H9 (cell line): ENCODE measurements around the gene PLPP7. TPM values are rescaled to one million over a fixed set of nuclear protein-coding genes. Genes with fewer than 3 reads are reported as not detected.

Experiments used
- DNase-seq: peaks from one replicate; pipeline ENCODE4 v3.0.0-alpha.2; 2017
- H2AFZ ChIP-seq: one replicate; pipeline ENCODE4 v1.6.1; 2013; ENCODE audit warnings: mild to moderate bottlenecking, low read length, control low read depth, moderate library complexity
- H2AK5ac ChIP-seq: 2 replicates; pipeline ENCODE4 v1.6.1; 2013; ENCODE audit warnings: low read length, control low read depth, mixed read lengths; ENCODE audit not compliant: insufficient read length
- H2BK120ac ChIP-seq: one replicate; pipeline ENCODE4 v1.6.1; 2013; ENCODE audit warnings: low read depth, mild to moderate bottlenecking, low read length, control low read depth, inconsistent platforms; ENCODE audit not compliant: poor library complexity, severe bottlenecking
- H2BK12ac ChIP-seq: 2 replicates; pipeline ENCODE4 v1.6.1; 2013; ENCODE audit warnings: low read length, control low read depth, mixed read lengths, low read depth; ENCODE audit not compliant: insufficient read length
- H2BK15ac ChIP-seq: 2 replicates; pipeline ENCODE4 v1.6.1; 2013; ENCODE audit warnings: low read depth, low read length, control low read depth
- H2BK20ac ChIP-seq: one replicate; pipeline ENCODE4 v1.6.1; 2013; ENCODE audit warnings: low read depth, mild to moderate bottlenecking, low read length, control low read depth, inconsistent platforms; ENCODE audit not compliant: poor library complexity, severe bottlenecking
- H2BK5ac ChIP-seq: 2 replicates; pipeline ENCODE4 v1.6.1; 2013; ENCODE audit warnings: low read length, control low read depth, mixed read lengths; ENCODE audit not compliant: insufficient read length
- H3K14ac ChIP-seq: 2 replicates; pipeline ENCODE4 v1.6.1; 2013; ENCODE audit warnings: low read length, control low read depth; ENCODE audit not compliant: insufficient read depth
- H3K18ac ChIP-seq: 2 replicates; pipeline ENCODE4 v1.6.1; 2013; ENCODE audit warnings: low read depth, mild to moderate bottlenecking, mixed read lengths, low read length, control low read depth; ENCODE audit not compliant: insufficient read length
- H3K23ac ChIP-seq: 2 replicates; pipeline ENCODE4 v1.6.1; 2013; ENCODE audit warnings: low read length, control low read depth, mixed read lengths, low read depth; ENCODE audit not compliant: insufficient read length
- H3K23me2 ChIP-seq: 2 replicates; pipeline ENCODE4 v1.6.1; 2013; ENCODE audit warnings: low read depth, mild to moderate bottlenecking, mixed read lengths, low read length, control low read depth; ENCODE audit not compliant: insufficient read length, poor library complexity, severe bottlenecking
- H3K27ac ChIP-seq: 2 replicates; pipeline ENCODE4 v1.5.1; 2013; ENCODE audit warnings: low read length, control low read depth, mixed read lengths, low read depth; ENCODE audit not compliant: insufficient read length
- H3K27me3 ChIP-seq: 2 replicates; pipeline ENCODE4 v1.6.1; 2013; ENCODE audit warnings: low read length, control low read depth, inconsistent platforms; ENCODE audit not compliant: insufficient read depth
- H3K4ac ChIP-seq: 2 replicates; pipeline ENCODE4 v1.6.1; 2013; ENCODE audit warnings: low read depth, mild to moderate bottlenecking, control low read depth, inconsistent platforms, low read length, moderate library complexity
- H3K4me1 ChIP-seq: 2 replicates; pipeline ENCODE4 v1.6.1; 2013; ENCODE audit warnings: low read length, control low read depth, inconsistent platforms; ENCODE audit not compliant: insufficient read depth
- H3K4me2 ChIP-seq: 2 replicates; pipeline ENCODE4 v1.6.1; 2013; ENCODE audit warnings: low read length, control low read depth, mixed read lengths; ENCODE audit not compliant: insufficient read length, insufficient read depth
- H3K56ac ChIP-seq: 2 replicates; pipeline ENCODE4 v1.6.1; 2013; ENCODE audit warnings: low read depth, mild to moderate bottlenecking, mixed read lengths, low read length, control low read depth; ENCODE audit not compliant: insufficient read length
- H3K79me1 ChIP-seq: 2 replicates; pipeline ENCODE4 v1.6.1; 2013; ENCODE audit warnings: low read depth, mild to moderate bottlenecking, moderate library complexity, low read length, control low read depth, inconsistent platforms; ENCODE audit not compliant: insufficient read depth, poor library complexity, severe bottlenecking
- H3K79me2 ChIP-seq: 2 replicates; pipeline ENCODE4 v1.6.1; 2013; ENCODE audit warnings: low read length, control low read depth, inconsistent platforms; ENCODE audit not compliant: insufficient read depth
- H3K9ac ChIP-seq: 2 replicates; pipeline ENCODE4 v1.6.1; 2013; ENCODE audit warnings: low read length, control low read depth, mixed read lengths; ENCODE audit not compliant: insufficient read length; ENCODE audit errors: extremely low read depth
- H3K9me3 ChIP-seq: one replicate; pipeline ENCODE4 v1.6.1; 2013; ENCODE audit warnings: low read depth, low read length, inconsistent platforms; ENCODE audit not compliant: control insufficient read depth
- H3T11ph ChIP-seq: one replicate; pipeline ENCODE4 v1.6.1; 2013; ENCODE audit warnings: mild to moderate bottlenecking, low read length, control low read depth, inconsistent platforms
- H4K20me1 ChIP-seq: one replicate; pipeline ENCODE4 v1.6.1; 2013; ENCODE audit not compliant: control insufficient read depth, insufficient read length, insufficient read depth
- H4K5ac ChIP-seq: 2 replicates; pipeline ENCODE4 v1.6.1; 2013; ENCODE audit warnings: low read depth, mild to moderate bottlenecking, mixed read lengths, low read length, control low read depth; ENCODE audit not compliant: insufficient read length
- H4K8ac ChIP-seq: replicated peaks from 2 replicates; pipeline ENCODE4 v1.6.1; 2013; ENCODE audit warnings: low read length, control low read depth, mixed read lengths, low read depth; ENCODE audit not compliant: insufficient read length
- H4K91ac ChIP-seq: 2 replicates; pipeline ENCODE4 v1.6.1; 2013; ENCODE audit warnings: low read depth, mild to moderate bottlenecking, moderate library complexity, mixed read lengths, low read length, control low read depth; ENCODE audit not compliant: insufficient read length
- H3K27ac Mint-ChIP-seq, 3 experiments: 2 replicates in 2 of 3; 3 replicates in 1 of 3; pipeline ENCODE4 v1.8.0; 2020 to 2021; ENCODE audit warnings: mixed read lengths in 3 of 3, mild to moderate bottlenecking in 1 of 3, moderate library complexity in 1 of 3
- H3K27me3 Mint-ChIP-seq: 2 replicates; pipeline ENCODE4 v1.8.0; 2021; ENCODE audit warnings: low read depth, mild to moderate bottlenecking, moderate library complexity, mixed read lengths
- H3K36me3 Mint-ChIP-seq, 3 experiments: 2 replicates in 2 of 3; 3 replicates in 1 of 3; pipeline ENCODE4 v1.8.0; 2020 to 2021; ENCODE audit warnings: low read depth in 3 of 3, mixed read lengths in 3 of 3; ENCODE audit not compliant: insufficient read depth in 1 of 3
- H3K4me1 Mint-ChIP-seq, 2 experiments: 2 replicates each; pipeline ENCODE4 v1.8.0; 2020; ENCODE audit warnings: mixed read lengths in 2 of 2
- H3K4me3 Mint-ChIP-seq, 2 experiments: 2 replicates in 1 of 2; 3 replicates in 1 of 2; pipeline ENCODE4 v1.8.0; 2020 to 2021; ENCODE audit warnings: mild to moderate bottlenecking in 2 of 2, mixed read lengths in 2 of 2, moderate library complexity in 1 of 2
- H3K9me3 Mint-ChIP-seq, 2 experiments: 2 replicates in 1 of 2; 3 replicates in 1 of 2; pipeline ENCODE4 v1.8.0; 2020; ENCODE audit warnings: mild to moderate bottlenecking in 2 of 2, mixed read lengths in 2 of 2, moderate library complexity in 1 of 2
- WGBS: extraction: QIAGEN DNeasy Blood & Tissue Kit; methylation state at CpG from one replicate; pipeline ENCODE4 v1.1.7; 2013; ENCODE audit warnings: missing lambda C conversion rate, low lambda C conversion rate, mixed read lengths; ENCODE audit not compliant: insufficient read length; ENCODE audit errors: extremely low coverage; 5-methylcytosine and 5-hydroxymethylcytosine counted together
- total RNA-seq: library from RNA; stranded (reverse); gene quantifications from 2 replicates; pipeline ENCODE4 v1.2.1, GENCODE V29; 2021
- TF ChIP-seq, protein P1 (sequence below): fragments of 200-600 bp; sonication (generic); conservative IDR thresholded peaks from 3 replicates; pipeline ENCODE4 v1.8.0; 2021; ENCODE audit warnings: antibody characterized with exemption, mild to moderate bottlenecking

Gene PLPP7
- total RNA-seq, 1 experiment from 2014 or later = 1.9 TPM

DNA sequence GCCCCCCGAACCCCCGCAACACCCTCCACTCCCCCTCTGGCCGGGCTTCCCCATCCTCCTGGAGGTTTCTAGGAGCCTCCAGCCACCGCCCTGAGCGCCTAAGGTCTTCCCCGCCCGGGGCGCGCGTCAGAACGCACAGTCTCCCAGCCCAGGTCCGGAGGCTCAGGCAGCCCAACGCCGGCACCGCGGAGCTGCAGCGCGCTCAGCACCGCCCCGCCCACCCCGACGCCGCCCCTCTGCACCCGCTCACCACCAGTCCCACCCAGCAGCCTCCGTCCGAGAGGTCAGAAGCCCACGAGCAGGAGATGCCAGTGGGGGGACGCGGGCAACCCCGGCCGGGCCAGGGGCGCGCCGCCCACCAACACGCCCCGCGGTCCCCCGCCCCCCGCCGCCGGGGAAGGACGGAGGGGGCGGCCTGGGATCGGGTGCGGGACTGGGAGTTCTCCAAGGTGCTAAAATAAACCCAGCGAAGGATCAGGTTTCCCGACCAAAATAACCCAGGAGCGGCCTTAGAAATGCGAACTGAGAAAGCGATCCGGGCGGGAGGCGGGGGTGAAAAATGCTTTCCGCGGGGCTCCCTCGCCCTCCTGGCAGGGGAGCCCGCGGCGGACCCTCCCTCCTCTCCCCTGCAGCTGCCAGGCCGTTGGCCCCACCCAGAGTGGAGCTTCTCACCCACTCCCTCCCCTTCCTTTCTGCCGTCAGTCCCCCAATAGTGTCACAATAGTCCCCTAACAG lies 6.7 kb upstream of the PLPP7 start:
- H3K27me3 Mint-ChIP-seq = peaks cover 56% of the 10 kb centered on the region

More for the DNA sequence above, 6.7 kb upstream of the PLPP7 start:
- H3K23me2 ChIP-seq = peaks cover 9% of the 10 kb centered on the region
- H3K27me3 ChIP-seq = peaks cover 4% of the 10 kb centered on the region; the same call in 1 of the 2 replicates
- Mint-ChIP-seq H3K4me3 (peak overlapping the region; percentile 44 to 76), H3K4me1 (peaks cover 10 to 23% of the 10 kb centered on the region in 2 experiments), H3K9me3 (no peaks in the 10 kb centered on the region; a peak in 2 of 5 replicates), H3K27ac (peak overlapping the region in 1 of 3 experiments; percentile 88; a peak in 1 of 7 replicates), H3K36me3 (no peaks in the 10 kb centered on the region; a peak in 1 of 7 replicates)
- no peak overlapping the region for H3K56ac ChIP-seq
- no peak overlapping the region for H3K4ac ChIP-seq
- no peak overlapping the region for H2BK5ac ChIP-seq
- no peak overlapping the region for H3K9ac ChIP-seq
- H3K14ac ChIP-seq = no peak overlapping the region
- H3K79me2 ChIP-seq = no peaks in the 10 kb centered on the region
- no peak overlapping the region for H4K8ac ChIP-seq
- H2AK5ac ChIP-seq = no peak overlapping the region
- no peaks in the 10 kb centered on the region for H3K9me3 ChIP-seq
- no peaks in the 10 kb centered on the region for H3K79me1 ChIP-seq
- no peak overlapping the region for H3K23ac ChIP-seq
- DNase-seq = peak; percentile 80
- H2AFZ ChIP-seq = no peak overlapping the region
- H3T11ph ChIP-seq = no peak overlapping the region
- no peaks in the 10 kb centered on the region; the same call in 1 of the 2 replicates for H3K4me1 ChIP-seq
- no peak overlapping the region for H4K5ac ChIP-seq
- H3K18ac ChIP-seq = no peak overlapping the region
- H4K20me1 ChIP-seq = peaks cover 6% of the 10 kb centered on the region
- no CpG with 5 or more reads among the region's 61 CpGs for WGBS
- H2BK12ac ChIP-seq = no peak overlapping the region
- no peak overlapping the region for H3K27ac ChIP-seq
- no peak overlapping the region for H2BK15ac ChIP-seq
- no peak overlapping the region for H2BK20ac ChIP-seq
- no peak overlapping the region for H4K91ac ChIP-seq
- TF ChIP-seq, protein P1, sequence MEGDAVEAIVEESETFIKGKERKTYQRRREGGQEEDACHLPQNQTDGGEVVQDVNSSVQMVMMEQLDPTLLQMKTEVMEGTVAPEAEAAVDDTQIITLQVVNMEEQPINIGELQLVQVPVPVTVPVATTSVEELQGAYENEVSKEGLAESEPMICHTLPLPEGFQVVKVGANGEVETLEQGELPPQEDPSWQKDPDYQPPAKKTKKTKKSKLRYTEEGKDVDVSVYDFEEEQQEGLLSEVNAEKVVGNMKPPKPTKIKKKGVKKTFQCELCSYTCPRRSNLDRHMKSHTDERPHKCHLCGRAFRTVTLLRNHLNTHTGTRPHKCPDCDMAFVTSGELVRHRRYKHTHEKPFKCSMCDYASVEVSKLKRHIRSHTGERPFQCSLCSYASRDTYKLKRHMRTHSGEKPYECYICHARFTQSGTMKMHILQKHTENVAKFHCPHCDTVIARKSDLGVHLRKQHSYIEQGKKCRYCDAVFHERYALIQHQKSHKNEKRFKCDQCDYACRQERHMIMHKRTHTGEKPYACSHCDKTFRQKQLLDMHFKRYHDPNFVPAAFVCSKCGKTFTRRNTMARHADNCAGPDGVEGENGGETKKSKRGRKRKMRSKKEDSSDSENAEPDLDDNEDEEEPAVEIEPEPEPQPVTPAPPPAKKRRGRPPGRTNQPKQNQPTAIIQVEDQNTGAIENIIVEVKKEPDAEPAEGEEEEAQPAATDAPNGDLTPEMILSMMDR = no peak
- H3K4me2 ChIP-seq = peak overlapping the region; percentile 34
- H2BK120ac ChIP-seq = no peak overlapping the region
